Fibroblast of lung (primary cell): ENCODE data around the gene TMCC1. TPM values are rescaled to one million over a fixed set of nuclear protein-coding genes. Genes with fewer than 3 reads are reported as not detected.
"Not testable (repeated sequence)": the region's sequence is repeated elsewhere in the genome, so short reads cannot be mapped to it uniquely, and the experiment has no call there.

Experiments used
- DNase-seq, 2 donors: peaks; one replicate each; pipeline versions ENCODE4 v3.0.0 to v3.0.0-alpha.2; 2010; ENCODE audit warnings: low read depth in 2 of 2
- H2AFZ ChIP-seq: 2 replicates; pipeline ENCODE4 v1.5.1; 2012; ENCODE audit warnings: low read length, control low read depth, inconsistent platforms
- H3K27ac ChIP-seq: 2 replicates; pipeline ENCODE4 v1.5.1; 2011; ENCODE audit warnings: low read length, control low read depth; ENCODE audit not compliant: insufficient read depth
- H3K27me3 ChIP-seq: 2 replicates; pipeline ENCODE4 v1.5.1; 2011; ENCODE audit warnings: mild to moderate bottlenecking, low read length; ENCODE audit not compliant: control insufficient read depth, insufficient read depth
- H3K36me3 ChIP-seq: 2 replicates; pipeline ENCODE4 v1.5.1; 2011; ENCODE audit warnings: low read length; ENCODE audit not compliant: control insufficient read depth, insufficient read depth
- H3K4me1 ChIP-seq: 2 replicates; pipeline ENCODE4 v1.5.1; 2011; ENCODE audit warnings: low read length; ENCODE audit not compliant: control insufficient read depth, insufficient read depth; ENCODE audit errors: extremely low read depth
- H3K4me2 ChIP-seq: 2 replicates; pipeline ENCODE4 v1.5.1; 2011; ENCODE audit warnings: low read length, control low read depth; ENCODE audit not compliant: insufficient read depth; ENCODE audit errors: extremely low read depth
- H3K4me3 ChIP-seq, 4 experiments: fragments of 200-600 bp in 1 of 4; sonication (generic) in 1 of 4; replicated peaks in 1 of 4; 2 replicates each; pipeline ENCODE4 v1.5.1; 2011 to 2016; ENCODE audit warnings: low read length in 4 of 4, low read depth in 3 of 4, mild to moderate bottlenecking in 3 of 4, control low read depth in 2 of 4, inconsistent platforms in 1 of 4, mixed read lengths in 1 of 4; ENCODE audit not compliant: insufficient read depth in 1 of 4; ENCODE audit errors: control extremely low read depth in 1 of 4
- H3K79me2 ChIP-seq: 2 replicates; pipeline ENCODE4 v1.5.1; 2012; ENCODE audit warnings: mild to moderate bottlenecking, low read length, inconsistent platforms; ENCODE audit not compliant: control insufficient read depth, insufficient read depth
- H3K9ac ChIP-seq: 2 replicates; pipeline ENCODE4 v1.5.1; 2011; ENCODE audit warnings: mild to moderate bottlenecking, low read length, control low read depth; ENCODE audit not compliant: insufficient read depth
- H3K9me3 ChIP-seq: 2 replicates; pipeline ENCODE4 v1.5.1; 2012; ENCODE audit warnings: low read depth, low read length; ENCODE audit not compliant: control insufficient read depth, insufficient read depth
- H4K20me1 ChIP-seq: 2 replicates; pipeline ENCODE4 v1.5.1; 2011; ENCODE audit warnings: low read length; ENCODE audit not compliant: control insufficient read depth, insufficient read depth; ENCODE audit errors: extremely low read depth
- EZH2 ChIP-seq: IDR thresholded peaks from 2 replicates; pipeline ENCODE4 v1.5.1; 2012; ENCODE audit warnings: low read length, control low read depth, mild to moderate bottlenecking; ENCODE audit errors: missing control alignments
- polyA plus RNA-seq, 2 donors: library from polyadenylated mRNA; depleted of rRNA in 1 of 2; stranded (reverse) in 1 of 2; unstranded in 1 of 2; fragments of >200 nt; gene quantifications; 2 replicates each; pipeline ENCODE4 v1.2.1, GENCODE V29; 2011 to 2012; ENCODE audit warnings: missing spikeins in 1 of 2
- total RNA-seq: library from RNA; depleted of rRNA; stranded (reverse); fragments of >200 nt; gene quantifications from 2 replicates; pipeline ENCODE4 v1.2.1, GENCODE V29; 2014
- TF ChIP-seq, protein P1 (sequence below), 2 donors: IDR thresholded peaks in 1 of 2; conservative IDR thresholded peaks in 1 of 2; 1 replicate in 1 of 2; 2 replicates in 1 of 2; pipeline ENCODE4 v1.5.1; 2011 to 2012; ENCODE audit warnings: low read length in 2 of 2, control low read depth in 1 of 2, inconsistent platforms in 1 of 2, low read depth in 1 of 2, mild to moderate bottlenecking in 1 of 2

Gene TMCC1
- total and polyA plus RNA-seq, 2 donors (not counting 1 experiment from before 2014, with no cell fraction given), result 16.2 to 16.8 TPM

DNA sequence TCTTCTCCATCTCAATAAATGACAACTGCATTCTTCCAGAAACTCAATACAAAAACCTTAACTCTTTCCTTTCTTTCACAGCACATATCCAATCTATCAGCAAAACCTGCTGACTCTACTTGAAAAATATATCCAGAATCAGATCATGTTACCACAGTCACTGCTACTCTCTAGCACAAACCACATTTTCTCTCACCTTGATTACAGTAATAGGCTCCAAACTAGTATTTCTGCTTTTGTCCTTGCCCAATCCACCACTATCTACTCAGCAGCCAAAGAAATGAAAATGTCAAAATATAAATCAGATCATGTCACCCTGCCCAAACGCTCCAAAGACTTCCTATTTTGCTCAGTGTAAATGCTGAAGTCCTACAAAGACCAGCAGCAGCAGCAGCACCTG lies 15.2 kb downstream of the TMCC1 start:
- H3K36me3 ChIP-seq, result peaks cover 4% of the 10 kb centered on the region
- no peaks in the 10 kb centered on the region for H3K79me2 ChIP-seq
- H2AFZ ChIP-seq, result no peak overlapping the region
- no peak for DNase-seq
- no peaks in the 10 kb centered on the region for H3K9me3 ChIP-seq
- H4K20me1 ChIP-seq, result no peaks in the 10 kb centered on the region
- no peak overlapping the region for H3K9ac ChIP-seq
- no peaks in the 10 kb centered on the region for H3K4me1 ChIP-seq
- H3K27me3 ChIP-seq, result no peaks in the 10 kb centered on the region
- H3K27ac ChIP-seq, result no peak overlapping the region
- H3K4me3 ChIP-seq, result no peak overlapping the region
- H3K4me2 ChIP-seq, result no peak overlapping the region
- TF ChIP-seq EZH2, result no peak
- TF ChIP-seq, protein P1, sequence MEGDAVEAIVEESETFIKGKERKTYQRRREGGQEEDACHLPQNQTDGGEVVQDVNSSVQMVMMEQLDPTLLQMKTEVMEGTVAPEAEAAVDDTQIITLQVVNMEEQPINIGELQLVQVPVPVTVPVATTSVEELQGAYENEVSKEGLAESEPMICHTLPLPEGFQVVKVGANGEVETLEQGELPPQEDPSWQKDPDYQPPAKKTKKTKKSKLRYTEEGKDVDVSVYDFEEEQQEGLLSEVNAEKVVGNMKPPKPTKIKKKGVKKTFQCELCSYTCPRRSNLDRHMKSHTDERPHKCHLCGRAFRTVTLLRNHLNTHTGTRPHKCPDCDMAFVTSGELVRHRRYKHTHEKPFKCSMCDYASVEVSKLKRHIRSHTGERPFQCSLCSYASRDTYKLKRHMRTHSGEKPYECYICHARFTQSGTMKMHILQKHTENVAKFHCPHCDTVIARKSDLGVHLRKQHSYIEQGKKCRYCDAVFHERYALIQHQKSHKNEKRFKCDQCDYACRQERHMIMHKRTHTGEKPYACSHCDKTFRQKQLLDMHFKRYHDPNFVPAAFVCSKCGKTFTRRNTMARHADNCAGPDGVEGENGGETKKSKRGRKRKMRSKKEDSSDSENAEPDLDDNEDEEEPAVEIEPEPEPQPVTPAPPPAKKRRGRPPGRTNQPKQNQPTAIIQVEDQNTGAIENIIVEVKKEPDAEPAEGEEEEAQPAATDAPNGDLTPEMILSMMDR (conservative IDR thresholded peaks at IDR 0.05 in 1 of 2, IDR thresholded peaks at IDR 0.05 in 1 of 2; ENCODE audit: low read depth in 1 of 2, low read length in 2 of 2), result no peak

DNA sequence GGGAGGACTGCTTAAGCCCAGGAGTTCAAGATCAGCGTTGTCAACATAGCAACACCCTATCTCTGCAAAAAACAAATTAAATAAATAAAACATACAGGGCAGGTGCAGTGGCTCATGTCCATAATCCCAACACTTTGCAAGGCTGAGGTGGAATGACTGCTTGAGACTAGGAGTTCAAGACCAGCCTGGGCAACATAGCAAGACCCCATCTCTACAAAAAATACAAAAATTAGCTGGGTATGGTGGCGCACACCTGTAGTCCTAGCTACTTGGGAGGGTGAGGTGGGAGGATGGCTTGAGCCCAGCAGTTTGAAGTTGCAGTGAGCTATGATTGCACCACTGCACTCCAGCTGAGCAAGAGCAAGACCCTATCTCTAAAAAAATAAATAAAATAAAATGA lies 19.0 kb downstream of the TMCC1 start:
- H3K4me3 ChIP-seq, H3K27me3 ChIP-seq, H2AFZ ChIP-seq, DNase-seq, H3K9ac ChIP-seq, H3K36me3 ChIP-seq, H3K4me2 ChIP-seq, H3K79me2 ChIP-seq, H3K4me1 ChIP-seq, H3K27ac ChIP-seq, H3K9me3 ChIP-seq, H4K20me1 ChIP-seq: not testable (repeated sequence)

DNA sequence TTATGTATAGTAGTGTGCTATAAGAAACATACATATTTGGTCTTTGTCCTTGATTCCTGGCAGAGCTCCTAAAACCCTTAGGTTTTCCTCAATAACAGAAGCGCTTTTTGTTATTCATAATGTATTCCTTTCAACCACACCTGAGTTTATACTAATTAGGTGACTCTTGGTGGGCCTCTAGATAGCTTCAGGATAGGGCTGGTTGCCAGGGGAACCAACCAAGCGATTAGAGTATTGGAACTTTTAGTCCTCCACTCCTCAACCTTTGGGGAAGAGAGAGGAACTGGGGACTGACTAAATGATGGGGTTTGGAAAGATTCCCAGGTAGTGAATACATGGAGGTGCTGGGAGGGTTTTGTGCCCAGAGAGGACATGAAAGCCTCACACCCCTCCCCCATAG lies 24.6 kb downstream of the TMCC1 start:
- no peaks in the 10 kb centered on the region for H3K36me3 ChIP-seq
- TF ChIP-seq, protein P1 (conservative IDR thresholded peaks at IDR 0.05 in 1 of 2, IDR thresholded peaks at IDR 0.05 in 1 of 2; ENCODE audit: low read depth in 1 of 2, low read length in 2 of 2), result no peak
- TF ChIP-seq EZH2, result no peak
- no peak for DNase-seq
- H3K9ac ChIP-seq, result no peak overlapping the region
- no peaks in the 10 kb centered on the region for H3K79me2 ChIP-seq
- no peak overlapping the region for H3K4me3 ChIP-seq
- H3K27ac ChIP-seq, result no peak overlapping the region
- H2AFZ ChIP-seq, result no peak overlapping the region
- no peaks in the 10 kb centered on the region for H3K27me3 ChIP-seq
- H3K4me1 ChIP-seq, result no peaks in the 10 kb centered on the region
- H3K9me3 ChIP-seq, result no peaks in the 10 kb centered on the region
- no peak overlapping the region for H3K4me2 ChIP-seq
- no peaks in the 10 kb centered on the region for H4K20me1 ChIP-seq
